VCaP (cell line): Measurements from ENCODE around the gene CUTA.

Experiments
- H3K27ac ChIP-seq: fragments of 450-650 bp; 2 replicates; pipeline ENCODE4 v1.5.1; 2017
- CTCF ChIP-seq: fragments of 450-650 bp; conservative IDR thresholded peaks from 2 replicates; pipeline ENCODE4 v1.5.1; 2017; ENCODE audit warnings: mild to moderate bottlenecking, moderate library complexity

Gene CUTA

GRCh38 chr6:33430334-33430733, 12.4 kb upstream of the CUTA start:
- 0 out of 2 replicates have a peak overlapping the region, but pooled peaks have one; percentile 0 for H3K27ac ChIP-seq
- TF ChIP-seq CTCF = no peak

GRCh38 chr6:33429750-33430052, 11.8 kb upstream of the CUTA start:
- peak overlapping the region; percentile 92 for H3K27ac ChIP-seq
- TF ChIP-seq CTCF = no peak

GRCh38 chr6:33428966-33429749, 11.3 kb upstream of the CUTA start:
- H3K27ac ChIP-seq = peak overlapping the region; percentile 92
- no peak for TF ChIP-seq CTCF

GRCh38 chr6:33428224-33428965, 10.5 kb upstream of the CUTA start:
- peak overlapping the region; percentile 92 for H3K27ac ChIP-seq
- peak; percentile 69 for TF ChIP-seq CTCF

GRCh38 chr6:33427585-33428223, 9.8 kb upstream of the CUTA start:
- H3K27ac ChIP-seq = peak overlapping the region; percentile 92
- TF ChIP-seq CTCF = peak; percentile 50

GRCh38 chr6:33426590-33427511, 8.9 kb upstream of the CUTA start:
- no peak for TF ChIP-seq CTCF
- peak overlapping the region; percentile 92 for H3K27ac ChIP-seq
